Naive thymus-derived CD4-positive, alpha-beta T cell (primary cell): ENCODE results near the gene UGGT2. TPM values are rescaled to one million over a fixed set of nuclear protein-coding genes. Genes with fewer than 3 reads are reported as not detected.

ENCODE experiments used
- ATAC-seq: fragments of 150-1000 bp; cut with Tn5 transposase; 2 replicates; pipeline ENCODE4 v1.10.0; 2021; ENCODE audit warnings: mild to moderate bottlenecking, moderate library complexity
- CTCF ChIA-PET: fragments of 350-600 bp; sonication (Branson Sonifier 250); formaldehyde crosslinking; loops from one replicate; lab custom pipeline; 2021; ENCODE audit warnings: antibody characterized with exemption; lab: Charles Lee
- POLR2A ChIA-PET: fragments of 350-600 bp; sonication (Branson Sonifier 250); formaldehyde crosslinking; loops from one replicate; lab custom pipeline; 2021; ENCODE audit warnings: antibody characterized with exemption, inconsistent platforms; lab: Charles Lee
- DNase-seq, 9 donors: peaks; one replicate each; pipeline versions ENCODE4 v3.0.0 to v3.0.0-alpha.2; 2020 to 2022; ENCODE audit warnings: mixed read lengths in 1 of 9
- H3K27ac ChIP-seq: one replicate; pipeline ENCODE4 v1.7.0; 2013; ENCODE audit warnings: mild to moderate bottlenecking, low read depth, low read length, moderate library complexity
- H3K27me3 ChIP-seq, 2 donors: one replicate each; pipeline ENCODE4 v1.7.0; 2013; ENCODE audit warnings: low read length in 2 of 2, mild to moderate bottlenecking in 2 of 2, moderate library complexity in 2 of 2; ENCODE audit not compliant: control insufficient read depth in 2 of 2, insufficient read depth in 2 of 2
- H3K36me3 ChIP-seq, 3 experiments: 1 replicate in 2 of 3; 2 replicates in 1 of 3; pipeline ENCODE4 v1.7.0; 2013; ENCODE audit warnings: low read length in 3 of 3, mild to moderate bottlenecking in 3 of 3, moderate library complexity in 1 of 3; ENCODE audit not compliant: insufficient read depth in 3 of 3, control insufficient read depth in 2 of 3
- H3K4me1 ChIP-seq, 2 donors: one replicate each; pipeline ENCODE4 v1.7.0; 2013; ENCODE audit warnings: low read length in 2 of 2, mild to moderate bottlenecking in 2 of 2, moderate library complexity in 1 of 2; ENCODE audit not compliant: control insufficient read depth in 2 of 2, insufficient read depth in 2 of 2
- H3K4me3 ChIP-seq: 2 replicates; pipeline ENCODE4 v1.7.0; 2013; ENCODE audit warnings: mild to moderate bottlenecking, low read length
- H3K9me3 ChIP-seq, 3 experiments: 1 replicate in 2 of 3; 2 replicates in 1 of 3; pipeline ENCODE4 v1.7.0; 2013; ENCODE audit warnings: low read length in 3 of 3; ENCODE audit not compliant: control insufficient read depth in 2 of 3
- H3K27ac Mint-ChIP-seq, 9 donors: one replicate each; pipeline ENCODE4 v1.8.0; 2020 to 2022; ENCODE audit warnings: mixed read lengths in 9 of 9, mild to moderate bottlenecking in 8 of 9, moderate library complexity in 5 of 9, inconsistent platforms in 2 of 9
- H3K27me3 Mint-ChIP-seq, 5 donors: one replicate each; pipeline ENCODE4 v1.8.0; 2021 to 2022; ENCODE audit warnings: mixed read lengths in 5 of 5, mild to moderate bottlenecking in 1 of 5
- H3K36me3 Mint-ChIP-seq, 5 donors: one replicate each; pipeline ENCODE4 v1.8.0; 2020 to 2022; ENCODE audit warnings: mixed read lengths in 5 of 5, mild to moderate bottlenecking in 3 of 5, inconsistent platforms in 1 of 5
- H3K4me1 Mint-ChIP-seq, 7 donors: one replicate each; pipeline ENCODE4 v1.8.0; 2020 to 2022; ENCODE audit warnings: mixed read lengths in 7 of 7, mild to moderate bottlenecking in 3 of 7, inconsistent platforms in 1 of 7
- H3K4me3 Mint-ChIP-seq, 10 donors: one replicate each; pipeline ENCODE4 v1.8.0; 2020 to 2022; ENCODE audit warnings: mild to moderate bottlenecking in 10 of 10, mixed read lengths in 10 of 10, moderate library complexity in 6 of 10, inconsistent platforms in 2 of 10
- H3K9me3 Mint-ChIP-seq, 11 donors: one replicate each; pipeline ENCODE4 v1.8.0; 2020 to 2022; ENCODE audit warnings: mixed read lengths in 11 of 11, mild to moderate bottlenecking in 4 of 11, inconsistent platforms in 1 of 11, moderate library complexity in 1 of 11
- intact Hi-C, 2 donors: fragments of 100-400 bp; cut with micrococcal nuclease; formaldehyde crosslinking; loops; one replicate each; pipeline ENCODE4 v1.15.1; 2023
- polyA plus RNA-seq, 2 donors: library from polyadenylated mRNA; unstranded; fragments of 300-500 nt; fragmentation: Illumina TruSeq; gene quantifications; one replicate each; pipeline ENCODE4 v1.2.3, GENCODE V29; 2021
- total RNA-seq, 6 experiments: library from RNA in 5 of 6; stranded (reverse) in 5 of 6; gene quantifications; 1 replicate in 5 of 6; 2 replicates in 1 of 6; pipeline ENCODE4 v1.2.3 and lab custom pipeline; 2021 to 2026

Gene UGGT2
- total and polyA plus RNA-seq, 7 experiments from 2014 or later, result 0.22 to 6.5 (median 0.51) TPM; not detected in 3

DNA sequence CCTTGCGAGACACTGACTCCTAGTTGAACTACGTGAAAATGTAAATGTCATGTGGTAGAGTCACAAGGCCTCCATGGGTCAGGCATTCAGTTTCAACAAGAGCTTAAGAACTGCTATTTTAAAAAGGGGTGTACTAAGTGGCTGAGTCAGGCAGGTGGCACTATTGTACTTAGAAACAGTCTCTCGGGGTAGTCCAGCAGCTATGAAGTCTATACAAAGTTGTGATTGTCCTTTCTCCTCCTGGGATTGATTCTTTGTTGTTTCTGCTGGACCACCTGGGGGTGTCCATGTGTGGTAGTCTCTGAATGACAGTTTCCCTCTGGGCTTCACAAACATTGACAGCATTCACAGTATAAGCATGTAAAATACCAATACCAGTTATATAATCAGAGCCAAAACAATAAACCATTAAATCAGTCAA lies 33.0 kb downstream of the UGGT2 start:
- no peak overlapping the region for H3K27ac Mint-ChIP-seq
- no peak overlapping the region for H3K4me3 ChIP-seq
- ATAC-seq, result peak; percentile 32
- H3K4me1 Mint-ChIP-seq, result no peaks in the 10 kb centered on the region
- H3K4me1 ChIP-seq, result no peaks in the 10 kb centered on the region
- peaks cover 0 to 15% (median 5%) of the 10 kb centered on the region in 11 donors for H3K9me3 Mint-ChIP-seq
- H3K4me3 Mint-ChIP-seq, result no peak overlapping the region
- peaks cover 0 to 7% (median 0%) of the 10 kb centered on the region in 3 experiments for H3K9me3 ChIP-seq
- H3K27me3 ChIP-seq, result no peaks in the 10 kb centered on the region
- no peak overlapping the region for H3K27ac ChIP-seq
- DNase-seq, result no peak
- no peaks in the 10 kb centered on the region for H3K36me3 Mint-ChIP-seq
- no peaks in the 10 kb centered on the region for H3K27me3 Mint-ChIP-seq
- CTCF ChIA-PET, result no interaction called here
- no peaks in the 10 kb centered on the region for H3K36me3 ChIP-seq
- POLR2A ChIA-PET, result no interaction called here
- intact Hi-C loops, result loop anchor here in 1 of 2 donors (2.0 kb wide), 2 partner anchors 797 to 939 kb away; no protein-coding TSS in a partner anchor

GRCh38 chr13:96018135-96018534 lies 35.1 kb downstream of the UGGT2 start:
- no peak for ATAC-seq
- intact Hi-C loops, result no loop called here
- Histone ChIP-seq H3K27me3 (no peaks in the 10 kb centered on the region), H3K4me3 (no peak overlapping the region), H3K4me1 (no peaks in the 10 kb centered on the region), H3K9me3 (peaks cover 0 to 7% (median 0%) of the 10 kb centered on the region in 3 experiments), H3K36me3 (no peaks in the 10 kb centered on the region), H3K27ac (no peak overlapping the region)
- Mint-ChIP-seq H3K36me3 (no peaks in the 10 kb centered on the region), H3K27me3 (no peaks in the 10 kb centered on the region), H3K27ac (no peak overlapping the region), H3K4me3 (no peak overlapping the region), H3K9me3 (peaks cover 0 to 15% (median 5%) of the 10 kb centered on the region in 11 donors), H3K4me1 (no peaks in the 10 kb centered on the region)
- ChIA-PET POLR2A (no interaction called here), CTCF (no interaction called here)
- DNase-seq, result no peak

DNA sequence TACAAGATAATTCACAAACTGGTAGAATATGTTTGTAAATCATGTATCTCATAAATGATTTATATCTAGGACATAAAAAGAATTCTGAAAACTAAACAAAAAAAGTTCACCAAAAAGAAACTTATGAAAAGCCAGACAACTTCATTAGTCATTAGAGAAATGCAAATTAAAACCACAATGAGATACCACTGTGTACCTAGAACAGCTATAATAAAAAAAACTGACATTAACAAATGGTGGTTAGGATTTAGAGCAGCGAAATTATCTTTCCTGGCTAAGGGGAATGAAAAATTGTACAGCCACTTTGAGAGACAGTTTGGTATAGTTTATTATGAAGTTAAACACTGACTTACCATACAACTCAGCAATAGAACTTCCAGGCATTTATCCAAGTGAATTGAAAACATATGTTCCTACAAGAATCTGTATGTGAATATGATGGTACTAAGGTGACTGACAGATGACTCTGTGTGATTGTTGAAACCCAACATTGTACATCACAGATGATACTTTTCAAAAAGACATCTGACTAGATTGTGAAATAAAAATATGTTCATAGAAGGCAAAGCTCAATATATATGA lies 41.8 kb downstream of the UGGT2 start:
- Histone ChIP-seq H3K9me3 (peaks cover 0 to 3% (median 0%) of the 10 kb centered on the region in 3 experiments), H3K27ac (no peak overlapping the region), H3K4me3 (no peak overlapping the region), H3K36me3 (no peaks in the 10 kb centered on the region), H3K4me1 (no peaks in the 10 kb centered on the region), H3K27me3 (no peaks in the 10 kb centered on the region)
- no peak for DNase-seq
- CTCF ChIA-PET, result no interaction called here
- H3K9me3 Mint-ChIP-seq, result peaks cover 0 to 21% (median 5%) of the 10 kb centered on the region in 11 donors
- H3K4me3 Mint-ChIP-seq, result no peak overlapping the region
- H3K4me1 Mint-ChIP-seq, result no peaks in the 10 kb centered on the region
- H3K27ac Mint-ChIP-seq, result no peak overlapping the region
- intact Hi-C loops, result no loop called here
- POLR2A ChIA-PET, result no interaction called here
- ATAC-seq, result no peak
- no peaks in the 10 kb centered on the region for H3K27me3 Mint-ChIP-seq
- H3K36me3 Mint-ChIP-seq, result no peaks in the 10 kb centered on the region

DNA sequence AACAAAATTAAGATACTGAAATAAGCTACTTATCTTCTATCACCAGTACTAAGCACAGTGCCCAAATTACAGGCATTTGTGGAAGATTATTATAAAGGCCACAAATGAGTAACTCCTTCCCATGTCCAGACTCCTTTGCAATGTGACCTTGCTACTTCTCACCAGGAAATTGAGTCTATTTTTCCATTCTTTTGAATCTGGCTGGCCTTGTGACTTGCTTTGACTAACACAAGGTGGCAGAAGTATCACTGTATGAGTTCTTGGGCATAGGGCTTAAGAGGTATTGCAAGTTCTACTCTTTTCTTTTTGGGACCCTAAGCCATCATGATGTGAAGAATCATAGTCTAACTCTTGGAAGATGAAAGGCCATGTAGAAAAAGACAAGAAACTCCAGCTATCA lies 49.9 kb downstream of the UGGT2 start:
- H3K27me3 Mint-ChIP-seq, result peaks cover 0 to 9% (median 0%) of the 10 kb centered on the region in 5 donors
- CTCF ChIA-PET, result no interaction called here

DNA sequence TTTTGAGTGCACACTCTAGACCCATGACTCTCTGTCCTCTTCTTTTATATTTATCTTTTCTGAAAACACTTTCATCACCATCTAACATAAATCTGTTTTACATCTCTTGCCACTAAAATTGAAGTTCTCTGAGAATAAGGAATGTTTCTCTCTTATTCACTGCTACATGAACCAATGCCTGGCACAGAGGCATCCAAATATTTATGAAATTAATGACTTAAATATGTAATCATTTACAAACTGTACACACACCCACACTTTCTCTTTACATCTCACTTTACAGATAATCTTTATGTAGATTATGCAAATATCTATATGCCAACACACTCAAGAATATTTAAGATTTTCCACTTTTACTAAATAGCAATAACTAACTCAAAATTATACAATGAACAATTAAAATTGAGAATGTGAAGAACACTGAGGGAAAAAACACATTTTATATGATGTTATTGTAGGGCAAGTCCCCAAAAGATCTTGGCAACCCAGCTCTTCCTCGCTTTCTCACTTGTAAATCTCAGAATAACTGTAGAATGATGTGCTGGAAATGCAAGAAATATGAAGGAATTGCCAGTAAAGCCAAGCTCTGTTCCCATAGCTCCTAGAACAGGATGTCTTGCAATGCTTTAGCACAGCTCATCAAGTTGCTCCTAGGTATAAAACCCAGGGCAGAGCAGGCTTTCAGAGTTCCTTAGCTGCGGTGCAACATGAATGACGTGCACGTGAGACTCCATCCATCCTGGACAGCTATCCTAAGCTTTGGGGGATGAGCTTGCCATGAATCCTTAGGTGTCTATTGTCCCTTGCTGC lies 50.7 kb downstream of the UGGT2 start:
- Mint-ChIP-seq H3K9me3 (peaks cover 0 to 15% (median 4%) of the 10 kb centered on the region in 11 donors), H3K4me3 (no peak overlapping the region), H3K4me1 (no peaks in the 10 kb centered on the region), H3K27ac (no peak overlapping the region), H3K27me3 (peaks cover 0 to 9% (median 0%) of the 10 kb centered on the region in 5 donors), H3K36me3 (no peaks in the 10 kb centered on the region)
- H3K36me3 ChIP-seq, result no peaks in the 10 kb centered on the region
- intact Hi-C loops, result no loop called here
- H3K9me3 ChIP-seq, result no peaks in the 10 kb centered on the region
- ATAC-seq, result no peak
- ChIA-PET CTCF (no interaction called here), POLR2A (no interaction called here)
- DNase-seq, result no peak
- H3K27me3 ChIP-seq, result no peaks in the 10 kb centered on the region
- no peaks in the 10 kb centered on the region for H3K4me1 ChIP-seq
- H3K4me3 ChIP-seq, result no peak overlapping the region
- no peak overlapping the region for H3K27ac ChIP-seq

More for the DNA sequence above, 49.9 kb downstream of the UGGT2 start:
- Histone ChIP-seq H3K9me3 (no peaks in the 10 kb centered on the region), H3K36me3 (no peaks in the 10 kb centered on the region), H3K27ac (no peak overlapping the region), H3K27me3 (no peaks in the 10 kb centered on the region), H3K4me3 (no peak overlapping the region), H3K4me1 (no peaks in the 10 kb centered on the region)
- Mint-ChIP-seq H3K36me3 (no peaks in the 10 kb centered on the region), H3K4me1 (no peaks in the 10 kb centered on the region), H3K9me3 (peaks cover 0 to 15% (median 4%) of the 10 kb centered on the region in 11 donors), H3K27ac (no peak overlapping the region), H3K4me3 (no peak overlapping the region)
- POLR2A ChIA-PET, result no interaction called here
- DNase-seq, result no peak
- intact Hi-C loops, result no loop called here
- no peak for ATAC-seq

DNA sequence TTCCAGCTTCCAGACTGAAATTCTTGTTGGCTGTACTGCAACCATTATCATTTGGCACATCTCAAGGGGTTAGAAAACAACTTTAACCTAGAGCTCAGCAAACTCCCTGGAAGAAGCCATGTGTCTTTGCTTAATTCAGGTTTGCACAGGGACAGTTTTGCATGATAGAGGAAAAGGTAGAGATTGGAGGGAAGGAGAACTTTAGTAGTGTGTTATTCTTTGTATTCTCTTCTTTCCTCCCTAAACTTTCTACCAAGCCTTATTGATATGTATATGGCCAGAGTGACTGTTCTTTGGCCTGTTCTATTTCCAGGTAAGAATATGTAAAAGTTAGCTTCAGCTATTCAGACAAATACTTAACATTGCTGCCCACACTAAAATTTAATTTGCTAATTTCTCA lies 53.1 kb downstream of the UGGT2 start:
- Histone ChIP-seq H3K27me3 (no peaks in the 10 kb centered on the region), H3K27ac (no peak overlapping the region), H3K4me1 (no peaks in the 10 kb centered on the region), H3K36me3 (no peaks in the 10 kb centered on the region), H3K4me3 (no peak overlapping the region), H3K9me3 (no peaks in the 10 kb centered on the region)
- Mint-ChIP-seq H3K36me3 (no peaks in the 10 kb centered on the region), H3K27ac (no peak overlapping the region), H3K4me1 (no peaks in the 10 kb centered on the region), H3K4me3 (no peak overlapping the region), H3K9me3 (peaks cover 0 to 9% (median 0%) of the 10 kb centered on the region in 11 donors), H3K27me3 (peaks cover 0 to 9% (median 0%) of the 10 kb centered on the region in 5 donors)
- intact Hi-C loops, result no loop called here
- ATAC-seq (no peak), DNase-seq (no peak)
- CTCF ChIA-PET, result no interaction called here
- POLR2A ChIA-PET, result no interaction called here
